Neural progenitor cell (in vitro differentiated cells): Measurements from ENCODE around the gene SCNN1B.

ENCODE experiments used
- CTCF ChIP-seq: fragments of 200-600 bp; sonication (generic); IDR thresholded peaks from 2 replicates; pipeline ENCODE4 v1.5.1; 2017; ENCODE audit warnings: antibody characterized with exemption, mild to moderate bottlenecking
- EZH2 ChIP-seq: fragments of 200-600 bp; sonication (generic); IDR thresholded peaks from 2 replicates; pipeline ENCODE4 v1.6.1; 2017; ENCODE audit warnings: antibody characterized with exemption, mild to moderate bottlenecking, moderate library complexity

GRCh38 chr16:23351360-23351759 is 49.3 kb downstream of the SCNN1B start:
- TF ChIP-seq EZH2 (no peak), CTCF (no peak)
